CD4-positive, CD25-positive, alpha-beta regulatory T cell (primary cell): ENCODE results near the gene ARHGAP23. TPM values are rescaled to one million over a fixed set of nuclear protein-coding genes. Genes with fewer than 3 reads are reported as not detected.
"Not testable (repeated sequence)": the region's sequence is repeated elsewhere in the genome, so short reads cannot be mapped to it uniquely, and the experiment has no call there.

ENCODE experiments used
- ATAC-seq, 2 donors: fragments of 150-1000 bp; cut with Tn5 transposase; one replicate each; pipeline ENCODE4 v1.10.0; 2021; ENCODE audit warnings: low read depth in 2 of 2, moderate number of reproducible peaks in 2 of 2, moderate library complexity in 1 of 2
- DNase-seq, 3 donors: peaks; one replicate each; pipeline versions ENCODE4 v3.0.0 to v3.0.0-alpha.2; 2012 to 2022; ENCODE audit warnings: mixed read lengths in 1 of 3
- H3K27ac ChIP-seq: one replicate; pipeline ENCODE4 v1.7.0; 2013; ENCODE audit warnings: mild to moderate bottlenecking, low read length; ENCODE audit not compliant: insufficient read depth, poor library complexity, severe bottlenecking
- H3K27me3 ChIP-seq: one replicate; pipeline ENCODE4 v1.7.0; 2013; ENCODE audit warnings: low read length; ENCODE audit not compliant: control insufficient read depth, insufficient read depth
- H3K36me3 ChIP-seq: one replicate; pipeline ENCODE4 v1.7.0; 2013; ENCODE audit warnings: mild to moderate bottlenecking, low read length, moderate library complexity; ENCODE audit not compliant: control insufficient read depth, insufficient read depth
- H3K4me1 ChIP-seq: 2 replicates; pipeline ENCODE4 v1.7.0; 2013; ENCODE audit warnings: mild to moderate bottlenecking, low read length; ENCODE audit not compliant: insufficient read depth, control insufficient read depth, poor library complexity, severe bottlenecking
- H3K4me3 ChIP-seq: one replicate; pipeline ENCODE4 v1.7.0; 2013; ENCODE audit warnings: low read depth, mild to moderate bottlenecking, low read length, moderate library complexity
- H3K9me3 ChIP-seq, 2 experiments: 1 replicate in 1 of 2; 2 replicates in 1 of 2; pipeline ENCODE4 v1.7.0; 2013; ENCODE audit warnings: low read length in 2 of 2, mild to moderate bottlenecking in 1 of 2, moderate library complexity in 1 of 2; ENCODE audit not compliant: control insufficient read depth in 2 of 2
- H3K27ac Mint-ChIP-seq, 3 donors: one replicate each; pipeline ENCODE4 v1.8.0; 2020 to 2022; ENCODE audit warnings: mild to moderate bottlenecking in 3 of 3, mixed read lengths in 3 of 3, moderate library complexity in 2 of 3
- H3K27me3 Mint-ChIP-seq: one replicate; pipeline ENCODE4 v1.8.0; 2022; ENCODE audit warnings: mild to moderate bottlenecking, mixed read lengths
- H3K36me3 Mint-ChIP-seq: one replicate; pipeline ENCODE4 v1.8.0; 2020; ENCODE audit warnings: mixed read lengths
- H3K4me1 Mint-ChIP-seq, 4 donors: one replicate each; pipeline ENCODE4 v1.8.0; 2020 to 2022; ENCODE audit warnings: mixed read lengths in 4 of 4, mild to moderate bottlenecking in 1 of 4
- H3K4me3 Mint-ChIP-seq, 4 donors: one replicate each; pipeline ENCODE4 v1.8.0; 2020 to 2022; ENCODE audit warnings: mild to moderate bottlenecking in 4 of 4, mixed read lengths in 4 of 4, moderate library complexity in 3 of 4
- H3K9me3 Mint-ChIP-seq, 7 donors: one replicate each; pipeline ENCODE4 v1.8.0; 2020 to 2022; ENCODE audit warnings: mixed read lengths in 7 of 7, mild to moderate bottlenecking in 3 of 7, moderate library complexity in 2 of 7
- polyA plus RNA-seq, 4 donors: library from polyadenylated mRNA; unstranded; fragments of 300-500 nt; fragmentation: Illumina TruSeq; gene quantifications; one replicate each; pipeline ENCODE4 v1.2.3, GENCODE V29; 2021
- total RNA-seq: library from RNA; stranded (reverse); gene quantifications from one replicate; pipeline ENCODE4 v1.2.3, GENCODE V29; 2022

Gene ARHGAP23
- total and polyA plus RNA-seq, 5 donors from 2014 or later: 0.22 to 2.3 (median 0.30) TPM; not detected in 2

DNA sequence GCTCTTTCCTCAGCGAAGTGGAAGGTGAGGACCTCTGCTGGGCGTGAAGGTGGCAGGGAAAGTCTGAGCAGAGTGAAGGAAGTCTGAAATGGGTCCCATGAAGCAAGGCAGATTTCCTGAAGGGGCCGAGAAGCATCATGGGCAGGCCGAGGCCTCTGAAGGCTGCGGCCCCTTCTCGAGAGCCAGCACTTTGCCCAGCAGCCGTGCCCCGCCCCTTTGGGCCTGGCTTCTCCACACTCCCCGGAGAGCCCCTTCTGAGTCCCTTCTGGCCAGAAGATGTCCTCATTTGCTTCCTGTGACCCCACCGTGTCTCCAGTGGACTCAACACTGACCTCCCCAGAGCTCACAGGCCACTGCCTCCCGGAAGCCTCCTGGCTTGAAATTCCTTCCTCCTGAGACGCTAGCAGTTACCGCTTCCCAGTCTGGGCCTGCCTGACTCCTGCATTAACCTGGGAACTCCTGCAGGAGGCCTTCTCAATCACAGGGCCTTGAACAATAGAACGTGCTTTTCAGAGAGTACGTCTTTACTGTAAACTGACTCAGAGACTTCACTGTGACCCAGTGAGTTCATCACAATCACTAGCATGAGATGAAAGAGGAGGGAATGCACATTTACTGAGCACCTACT, 75.1 kb downstream of the ARHGAP23 start:
- DNase-seq, H3K4me1 Mint-ChIP-seq, H3K36me3 ChIP-seq, H3K27ac ChIP-seq, H3K36me3 Mint-ChIP-seq, H3K4me3 ChIP-seq, H3K27me3 ChIP-seq, ATAC-seq, H3K4me3 Mint-ChIP-seq, H3K27ac Mint-ChIP-seq, H3K9me3 Mint-ChIP-seq, H3K9me3 ChIP-seq, H3K4me1 ChIP-seq: not testable (repeated sequence)
- H3K27me3 Mint-ChIP-seq: peaks cover 13% of the 10 kb centered on the region

DNA sequence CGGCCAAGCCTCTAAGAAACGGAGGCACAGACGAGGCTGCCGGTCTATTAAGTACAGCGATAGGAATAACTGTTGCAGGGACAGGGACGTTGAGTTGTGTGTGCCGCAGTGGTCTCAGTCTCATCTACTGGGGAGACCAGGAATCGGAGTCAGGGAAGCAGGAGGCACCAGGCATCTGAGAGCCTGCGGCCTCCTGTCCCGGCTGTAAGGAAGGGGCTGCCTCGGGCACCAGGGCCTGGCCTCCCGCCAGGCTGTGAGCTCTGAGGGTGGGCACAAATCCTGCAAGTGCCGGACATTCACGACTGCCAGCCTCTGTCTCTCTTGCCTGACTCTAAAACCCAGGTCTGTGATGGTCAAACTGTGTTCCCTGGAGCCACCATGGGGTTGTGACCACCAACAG, 76.0 kb downstream of the ARHGAP23 start:
- H3K36me3 Mint-ChIP-seq: no peaks in the 10 kb centered on the region

DNA sequence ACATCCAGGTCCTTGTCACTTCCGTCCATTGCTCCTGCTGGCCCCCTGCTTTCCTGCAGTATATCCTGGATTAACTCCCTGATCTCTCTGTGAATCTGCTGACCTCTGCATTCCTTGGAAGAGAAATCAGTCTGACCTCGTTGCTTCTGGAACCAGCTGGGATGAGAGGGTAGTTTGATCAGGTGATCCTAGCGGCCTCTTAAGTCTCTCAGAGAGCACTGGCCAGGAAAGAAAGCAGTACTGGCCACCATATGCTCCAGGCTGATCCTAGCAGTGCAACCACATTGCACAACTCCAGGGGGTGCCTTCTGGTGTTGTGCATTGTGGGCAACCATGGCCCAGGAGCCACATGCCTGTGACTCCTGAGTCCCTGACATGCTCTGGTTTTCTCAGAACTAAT, 79.2 kb downstream of the ARHGAP23 start:
- H3K27me3 Mint-ChIP-seq: peaks cover 39% of the 10 kb centered on the region
- H3K9me3 Mint-ChIP-seq: peaks cover 0 to 1% (median 0%) of the 10 kb centered on the region in 7 donors
- no peak overlapping the region for H3K27ac Mint-ChIP-seq
- peaks cover 3% of the 10 kb centered on the region for H3K36me3 Mint-ChIP-seq
- no peak for DNase-seq
- Histone ChIP-seq H3K4me1 (peaks cover 13% of the 10 kb centered on the region), H3K36me3 (no peaks in the 10 kb centered on the region), H3K4me3 (no peak overlapping the region), H3K27me3 (peaks cover 5% of the 10 kb centered on the region), H3K9me3 (no peaks in the 10 kb centered on the region), H3K27ac (no peak overlapping the region)
- peaks cover 0 to 16% (median 8%) of the 10 kb centered on the region in 4 donors for H3K4me1 Mint-ChIP-seq
- ATAC-seq: no peak
- H3K4me3 Mint-ChIP-seq: peak overlapping the region in 1 of 4 donors; percentile 33

More for the DNA sequence above, 76.0 kb downstream of the ARHGAP23 start:
- Mint-ChIP-seq H3K27ac (no peak overlapping the region), H3K9me3 (peaks cover 0 to 1% (median 0%) of the 10 kb centered on the region in 7 donors), H3K4me3 (no peak overlapping the region), H3K27me3 (peaks cover 21% of the 10 kb centered on the region), H3K4me1 (peaks cover 0 to 7% (median 2%) of the 10 kb centered on the region in 4 donors)
- Histone ChIP-seq H3K27me3 (no peaks in the 10 kb centered on the region), H3K9me3 (no peaks in the 10 kb centered on the region), H3K4me1 (no peaks in the 10 kb centered on the region), H3K36me3 (no peaks in the 10 kb centered on the region), H3K27ac (no peak overlapping the region), H3K4me3 (no peak overlapping the region)
- no peak for DNase-seq
- ATAC-seq: no peak

DNA sequence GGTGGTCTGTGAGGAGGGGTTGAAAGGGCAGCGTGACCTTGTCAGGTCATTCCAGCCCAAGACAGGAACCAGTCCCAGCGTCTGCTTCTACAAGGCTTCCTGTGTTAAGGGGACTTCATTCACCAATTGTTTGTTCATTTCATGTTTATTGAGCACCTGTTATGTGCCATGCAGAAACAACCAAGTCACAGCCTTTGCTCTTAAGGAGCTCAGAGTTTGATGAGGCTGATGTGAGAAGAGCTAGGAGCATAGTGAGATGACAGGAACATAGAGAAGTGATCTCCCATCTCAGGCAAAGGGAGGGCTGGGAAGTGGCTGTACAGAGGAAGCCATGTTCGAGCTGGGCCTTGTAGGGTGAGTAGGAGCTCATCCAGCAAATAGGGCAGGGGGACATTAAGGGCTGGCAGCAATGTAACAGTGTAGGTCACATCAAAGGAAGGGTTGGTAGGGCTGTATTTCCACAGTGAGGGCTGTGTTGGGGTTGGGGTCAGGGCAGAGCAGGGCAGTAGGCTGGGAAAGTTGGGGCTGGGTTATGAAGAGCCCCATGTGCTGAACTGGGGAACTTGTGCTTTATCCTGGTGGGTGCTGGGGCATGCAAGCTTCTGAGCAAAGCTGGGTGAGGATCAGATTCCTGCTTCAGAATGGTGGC, 79.8 kb downstream of the ARHGAP23 start:
- Histone ChIP-seq H3K9me3 (no peaks in the 10 kb centered on the region), H3K4me1 (peaks cover 13% of the 10 kb centered on the region), H3K4me3 (no peak overlapping the region), H3K36me3 (no peaks in the 10 kb centered on the region), H3K27ac (no peak overlapping the region), H3K27me3 (peaks cover 5% of the 10 kb centered on the region)
- Mint-ChIP-seq H3K27me3 (peaks cover 44% of the 10 kb centered on the region), H3K36me3 (peaks cover 3% of the 10 kb centered on the region), H3K4me1 (peaks cover 0 to 16% (median 8%) of the 10 kb centered on the region in 4 donors), H3K27ac (no peak overlapping the region), H3K9me3 (peaks cover 0 to 1% (median 0%) of the 10 kb centered on the region in 7 donors), H3K4me3 (peak overlapping the region in 2 of 4 donors; percentile 4 to 53)
- no peak for ATAC-seq
- no peak for DNase-seq

DNA sequence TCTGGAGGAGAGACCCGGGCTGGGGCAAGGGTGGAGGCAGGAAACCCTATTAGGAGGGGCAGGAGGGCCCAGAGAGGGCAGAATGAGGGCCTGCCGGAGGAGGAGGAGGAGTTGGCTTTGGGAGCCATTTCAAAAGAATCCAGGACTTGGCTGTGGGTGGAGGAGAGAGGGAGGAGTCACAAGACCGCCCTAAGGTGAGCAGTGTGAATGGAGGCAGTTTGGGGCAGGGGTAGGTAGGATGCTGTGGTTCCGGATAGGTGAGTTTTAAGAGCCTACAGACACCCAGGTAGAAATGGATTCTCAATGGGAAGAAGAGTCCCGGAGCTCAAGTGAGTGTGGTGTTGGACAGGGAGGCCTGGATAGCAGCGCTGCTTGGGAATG, 80.3 kb downstream of the ARHGAP23 start:
- Mint-ChIP-seq H3K9me3 (peaks cover 0 to under 1% (median 0%) of the 10 kb centered on the region in 7 donors), H3K4me1 (peaks cover 0 to 16% (median 8%) of the 10 kb centered on the region in 4 donors), H3K36me3 (peaks cover 3% of the 10 kb centered on the region), H3K27me3 (peaks cover 44% of the 10 kb centered on the region), H3K27ac (no peak overlapping the region), H3K4me3 (peak overlapping the region in 3 of 4 donors; percentile 9 to 72 (median 43))
- no peaks in the 10 kb centered on the region for H3K36me3 ChIP-seq
- peaks cover 5% of the 10 kb centered on the region for H3K27me3 ChIP-seq
- ATAC-seq (no peak), DNase-seq (no peak)
- H3K4me3 ChIP-seq: no peak overlapping the region
- peaks cover 13% of the 10 kb centered on the region for H3K4me1 ChIP-seq
- H3K9me3 ChIP-seq: no peaks in the 10 kb centered on the region
- no peak overlapping the region for H3K27ac ChIP-seq

DNA sequence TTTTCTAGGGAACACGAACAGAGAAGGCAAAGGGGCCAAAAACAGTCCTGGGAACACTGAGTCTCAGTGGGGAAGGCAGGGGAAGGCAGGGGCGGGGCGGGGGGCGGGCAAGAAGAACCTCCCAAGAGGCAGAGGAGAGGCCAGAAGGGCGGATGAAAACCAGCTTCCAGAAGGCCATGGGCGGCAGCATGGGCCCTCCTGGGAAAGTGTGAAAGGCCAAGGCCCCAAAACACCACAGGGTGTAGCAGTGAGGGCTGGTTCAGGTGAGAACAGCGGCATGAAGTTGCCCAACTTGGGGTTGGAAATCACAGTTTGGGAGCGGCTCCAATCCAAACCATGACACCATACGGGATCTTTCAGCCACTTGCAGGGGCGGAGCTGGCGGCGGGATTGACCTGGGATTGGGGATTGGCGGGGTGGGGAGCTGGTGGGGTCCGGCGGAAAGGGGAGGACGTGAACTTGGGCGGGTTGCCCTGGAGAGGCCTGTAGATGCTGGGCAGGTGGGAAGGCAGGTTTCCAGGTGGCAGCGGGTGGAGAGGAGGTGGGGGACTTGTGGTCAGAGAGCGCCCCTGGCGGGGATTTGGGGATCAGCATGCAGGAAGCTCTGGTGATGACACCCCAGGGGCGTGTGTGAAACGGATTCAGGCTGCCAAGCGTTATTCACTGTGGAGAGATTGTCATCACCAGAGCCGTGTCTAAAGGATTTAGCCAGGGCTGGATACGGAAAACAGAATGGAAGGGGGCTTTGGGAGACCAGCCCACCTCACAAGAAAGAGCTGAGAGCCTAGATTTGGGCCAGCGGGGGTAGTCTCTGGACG, 80.9 kb downstream of the ARHGAP23 start:
- Histone ChIP-seq H3K27ac (no peak overlapping the region), H3K9me3 (no peaks in the 10 kb centered on the region), H3K27me3 (peaks cover 5% of the 10 kb centered on the region), H3K4me1 (peaks cover 13% of the 10 kb centered on the region), H3K4me3 (no peak overlapping the region), H3K36me3 (no peaks in the 10 kb centered on the region)
- Mint-ChIP-seq H3K4me1 (peaks cover 0 to 16% (median 8%) of the 10 kb centered on the region in 4 donors), H3K9me3 (no peaks in the 10 kb centered on the region), H3K27me3 (peaks cover 44% of the 10 kb centered on the region), H3K4me3 (peak overlapping the region; percentile 9 to 88 (median 66)), H3K36me3 (peaks cover 3% of the 10 kb centered on the region), H3K27ac (no peak overlapping the region)
- peak; percentile 75 to 84 for ATAC-seq
- DNase-seq: peak; percentile 40 to 81 (median 63)

DNA sequence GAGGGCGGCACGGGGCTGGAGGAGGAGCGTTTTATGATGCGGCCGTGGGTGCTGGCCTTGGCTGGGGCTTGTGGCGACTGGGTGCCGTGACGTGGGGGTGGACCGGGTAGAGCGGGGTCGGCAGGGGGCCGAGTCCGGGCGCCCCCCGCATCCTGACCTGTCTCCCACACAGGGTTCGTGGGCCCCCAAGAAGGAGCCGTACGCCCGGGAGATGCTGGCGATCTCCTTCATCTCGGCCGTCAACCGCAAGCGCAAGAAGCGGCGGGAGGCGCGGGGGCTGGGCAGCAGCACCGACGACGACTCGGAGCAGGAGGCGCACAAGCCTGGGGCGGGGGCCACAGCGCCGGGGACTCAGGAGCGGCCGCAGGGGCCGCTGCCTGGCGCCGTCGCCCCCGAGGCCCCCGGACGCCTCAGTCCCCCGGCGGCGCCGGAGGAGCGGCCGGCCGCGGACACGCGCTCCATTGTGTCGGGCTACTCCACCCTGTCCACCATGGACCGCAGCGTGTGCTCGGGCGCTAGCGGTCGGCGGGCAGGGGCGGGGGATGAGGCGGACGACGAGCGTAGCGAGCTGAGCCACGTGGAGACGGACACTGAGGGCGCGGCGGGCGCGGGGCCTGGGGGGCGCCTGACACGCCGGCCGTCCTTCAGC, 81.6 kb downstream of the ARHGAP23 start:
- Histone ChIP-seq H3K36me3 (no peaks in the 10 kb centered on the region), H3K27me3 (peaks cover 5% of the 10 kb centered on the region), H3K4me3 (no peak overlapping the region), H3K27ac (no peak overlapping the region), H3K9me3 (no peaks in the 10 kb centered on the region), H3K4me1 (peaks cover 13% of the 10 kb centered on the region)
- peaks cover 3% of the 10 kb centered on the region for H3K36me3 Mint-ChIP-seq
- no peak overlapping the region for H3K27ac Mint-ChIP-seq
- DNase-seq (no peak), ATAC-seq (peak in 1 of 2 donors; percentile 15)
- peak overlapping the region; percentile 4 to 88 (median 66) for H3K4me3 Mint-ChIP-seq
- peaks cover 0 to 16% (median 8%) of the 10 kb centered on the region in 4 donors for H3K4me1 Mint-ChIP-seq
- peaks cover 50% of the 10 kb centered on the region for H3K27me3 Mint-ChIP-seq
- H3K9me3 Mint-ChIP-seq: no peaks in the 10 kb centered on the region
